RWPE2 (cell line): ENCODE data around the gene ZFP42.
"Not testable (repeated sequence)": the region's sequence is repeated elsewhere in the genome, so short reads cannot be mapped to it uniquely, and the experiment has no call there.

Source experiments
- ATAC-seq: fragments of 200-7000 bp; cut with Tn5 transposase; 3 replicates; pipeline ENCODE4 v1.9.1; 2021; ENCODE audit warnings: low read depth
- DNase-seq: peaks from one replicate; pipeline ENCODE4 v3.0.0-alpha.2; 2020; ENCODE audit warnings: low spot score
- H3K27ac ChIP-seq: fragments of 450-650 bp; 2 replicates; pipeline ENCODE4 v1.5.1; 2017; ENCODE audit warnings: mild to moderate bottlenecking; ENCODE audit not compliant: poor library complexity, severe bottlenecking
- H3K27me3 ChIP-seq: fragments of 250-450 bp; sonication (Bioruptor Pico); 2 replicates; pipeline ENCODE4 v1.5.1; 2021; ENCODE audit warnings: mild to moderate bottlenecking, moderate library complexity; ENCODE audit not compliant: insufficient read depth, poor library complexity, severe bottlenecking
- H3K36me3 ChIP-seq: fragments of 250-450 bp; sonication (Bioruptor Pico); 2 replicates; pipeline ENCODE4 v1.5.1; 2020; ENCODE audit warnings: low read depth, mild to moderate bottlenecking, moderate library complexity
- H3K4me1 ChIP-seq: fragments of 250-450 bp; sonication (Bioruptor Pico); 2 replicates; pipeline ENCODE4 v1.5.1; 2021; ENCODE audit warnings: mild to moderate bottlenecking, moderate library complexity; ENCODE audit not compliant: insufficient read depth, poor library complexity, severe bottlenecking
- H3K4me3 ChIP-seq: fragments of 250-450 bp; sonication (Bioruptor Pico); 2 replicates; pipeline ENCODE4 v1.5.1; 2021; ENCODE audit warnings: mild to moderate bottlenecking, moderate library complexity; ENCODE audit not compliant: severe bottlenecking
- H3K9me3 ChIP-seq: fragments of 250-450 bp; sonication (Bioruptor Pico); 2 replicates; pipeline ENCODE4 v1.5.1; 2021; ENCODE audit warnings: mild to moderate bottlenecking, moderate library complexity; ENCODE audit not compliant: severe bottlenecking
- CTCF ChIP-seq: fragments of 450-650 bp; IDR thresholded peaks from one replicate; pipeline ENCODE4 v1.5.1; 2017; ENCODE audit warnings: mild to moderate bottlenecking, moderate library complexity; ENCODE audit not compliant: poor library complexity, severe bottlenecking

Gene ZFP42

GRCh38 chr4:187972135-187972534 is 23.4 kb upstream of the ZFP42 start:
- H3K36me3 ChIP-seq: no peaks in the 10 kb centered on the region
- H3K27ac ChIP-seq: no peak overlapping the region
- no peaks in the 10 kb centered on the region for H3K27me3 ChIP-seq
- no peaks in the 10 kb centered on the region for H3K4me1 ChIP-seq
- no peak for DNase-seq
- no peak for TF ChIP-seq CTCF
- ATAC-seq: no peak
- no peak overlapping the region for H3K4me3 ChIP-seq
- H3K9me3 ChIP-seq: no peaks in the 10 kb centered on the region

- H3K4me3 ChIP-seq: no peak overlapping the region
- no peaks in the 10 kb centered on the region for H3K4me1 ChIP-seq
- no peaks in the 10 kb centered on the region for H3K36me3 ChIP-seq
- no peak overlapping the region for H3K27ac ChIP-seq
- TF ChIP-seq CTCF: no peak
- no peaks in the 10 kb centered on the region for H3K9me3 ChIP-seq
- DNase-seq (no peak), ATAC-seq (no peak)
- no peaks in the 10 kb centered on the region for H3K27me3 ChIP-seq
Measured at GRCh38 chr4:187983746-187984145, 11.8 kb upstream of the ZFP42 start.

- no peak for ATAC-seq
- no peak overlapping the region for H3K4me3 ChIP-seq
- no peak for TF ChIP-seq CTCF
- no peak for DNase-seq
- H3K27me3 ChIP-seq: no peaks in the 10 kb centered on the region
- no peaks in the 10 kb centered on the region for H3K36me3 ChIP-seq
- H3K27ac ChIP-seq: no peak overlapping the region
- no peaks in the 10 kb centered on the region for H3K9me3 ChIP-seq
- no peaks in the 10 kb centered on the region for H3K4me1 ChIP-seq
Measured at GRCh38 chr4:187992971-187993370, 2.6 kb upstream of the ZFP42 start.

- no peaks in the 10 kb centered on the region for H3K36me3 ChIP-seq
- TF ChIP-seq CTCF: peak; percentile 36
- H3K4me3 ChIP-seq: no peak overlapping the region
- H3K27me3 ChIP-seq: no peaks in the 10 kb centered on the region
- no peaks in the 10 kb centered on the region for H3K9me3 ChIP-seq
- DNase-seq: no peak
- H3K4me1 ChIP-seq: no peaks in the 10 kb centered on the region
- no peak for ATAC-seq
- H3K27ac ChIP-seq: no peak overlapping the region
Measured at GRCh38 chr4:187993827-187994226, 1.7 kb upstream of the ZFP42 start.

- TF ChIP-seq CTCF: no peak
- Histone ChIP-seq H3K27ac (no peak overlapping the region), H3K4me1 (peaks cover 5% of the 10 kb centered on the region), H3K4me3 (no peak overlapping the region), H3K36me3 (no peaks in the 10 kb centered on the region), H3K27me3 (no peaks in the 10 kb centered on the region), H3K9me3 (no peaks in the 10 kb centered on the region)
- DNase-seq (no peak), ATAC-seq (no peak)
Measured at GRCh38 chr4:187996502-187997177, 1.1 kb downstream of the ZFP42 start.

GRCh38 chr4:187997991-187998390 is 2.4 kb downstream of the ZFP42 start:
- peaks cover 13% of the 10 kb centered on the region for H3K4me1 ChIP-seq
- not testable (repeated sequence) for H3K4me3 ChIP-seq, H3K9me3 ChIP-seq, H3K27me3 ChIP-seq, H3K27ac ChIP-seq, DNase-seq, H3K36me3 ChIP-seq, ATAC-seq
